ENCODE data around the gene YRDC. TPM values are rescaled to one million over a fixed set of nuclear protein-coding genes. Genes with fewer than 3 reads are reported as not detected.
A peak's percentile ranks its signal among the peaks of the same experiment; 100 is the strongest.

The YRDC gene
- total and polyA plus RNA-seq, 7 donors: 3.4 to 36.0 (median 11.3) TPM

GRCh38 chr1:37817481-37817880, 9.5 kb upstream of the YRDC start:
- peak in 2 of 4 donors; percentile 26 to 43 for ATAC-seq
- H3K4me1 ChIP-seq: no peaks in the 10 kb centered on the region
- no peak overlapping the region for H3K4me3 ChIP-seq
- no peak overlapping the region for H3K27ac ChIP-seq
- DNase-seq: no peak
- no peak for TF ChIP-seq CTCF (IDR thresholded peaks at IDR 0.05)
- intact Hi-C loops (cut with DNase I): no loop called here
- H3K27me3 ChIP-seq (ENCODE audit: insufficient read depth in 3 of 3, low read length in 2 of 3): no peaks in the 10 kb centered on the region
- 13 to 28% (median 23%) methylated on average over 2 of the region's 2 CpGs for WGBS, 3 donors
- H3K36me3 ChIP-seq (ENCODE audit: insufficient read depth in 1 of 2, low read depth in 1 of 2): peaks cover 8 to 73% of the 10 kb centered on the region in 2 donors
- H3K9me3 ChIP-seq: no peaks in the 10 kb centered on the region

DNA sequence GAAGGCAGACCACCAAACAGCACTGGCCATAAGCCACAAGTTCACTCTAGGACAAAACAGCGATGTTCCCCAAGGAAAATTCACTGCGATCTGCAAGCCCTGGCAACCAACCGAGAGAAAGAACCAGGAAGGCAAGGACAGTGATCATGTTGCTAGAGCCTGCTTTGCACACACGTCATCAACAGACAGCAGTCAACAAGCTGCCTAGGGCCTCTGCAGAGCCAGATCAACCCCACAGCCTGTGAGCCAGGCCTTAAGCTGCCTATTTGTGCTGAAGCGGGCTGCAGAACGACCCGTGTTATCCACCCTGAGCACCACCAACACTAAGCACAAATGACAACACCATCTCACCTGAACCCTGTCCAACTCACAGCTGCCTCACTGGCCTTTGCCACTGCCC, 6.2 kb upstream of the YRDC start:
- Histone ChIP-seq H3K27ac (peak overlapping the region; percentile 14), H3K27me3 (ENCODE audit: insufficient read depth in 3 of 3, low read length in 2 of 3) (no peaks in the 10 kb centered on the region), H3K36me3 (ENCODE audit: insufficient read depth in 1 of 2, low read depth in 1 of 2) (peaks cover 0 to 48% of the 10 kb centered on the region in 2 donors), H3K9me3 (no peaks in the 10 kb centered on the region), H3K4me1 (peaks cover 4% of the 10 kb centered on the region), H3K4me3 (no peak overlapping the region)
- DNase-seq (no peak), ATAC-seq (peak; percentile 56 to 81 (median 69))
- WGBS, 3 donors: 27 to 57% (median 38%) methylated on average over 7 of the region's 7 CpGs
- no peak for TF ChIP-seq CTCF (IDR thresholded peaks at IDR 0.05)
- intact Hi-C loops (cut with DNase I): no loop called here

DNA sequence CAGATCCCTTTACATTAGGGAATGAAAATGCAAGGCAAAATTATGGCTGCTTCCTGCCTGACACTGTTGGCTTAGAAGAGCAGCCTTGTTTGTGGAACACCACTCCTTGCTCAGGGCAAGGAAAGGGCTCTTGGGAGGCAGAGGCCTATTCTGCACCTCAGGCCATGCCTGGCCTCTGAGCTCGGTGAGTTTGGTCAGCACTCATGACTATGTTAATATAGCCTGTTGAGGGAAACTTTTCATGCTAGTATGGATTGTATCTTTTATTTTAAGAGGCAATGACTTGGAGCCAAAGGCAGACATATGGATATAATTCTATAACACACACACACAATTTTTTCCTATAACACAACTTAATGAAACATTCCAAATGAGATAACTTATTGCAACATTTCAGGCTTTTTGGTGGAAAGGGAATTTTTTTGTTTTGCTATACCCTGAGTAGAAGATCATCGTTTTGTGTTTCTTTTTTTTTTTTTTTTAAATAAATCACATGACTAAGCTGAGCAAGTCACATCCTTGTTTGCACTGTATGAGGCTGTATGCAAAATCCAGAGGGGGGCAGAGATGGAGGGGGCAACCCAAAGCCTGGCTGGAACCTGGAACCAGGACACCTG, 5.6 kb upstream of the YRDC start:
- intact Hi-C loops (cut with DNase I): loop anchor here in 1 of 2 donors (2.0 kb wide), 1 partner anchor 41 kb away; no protein-coding TSS in a partner anchor
- TF ChIP-seq CTCF (IDR thresholded peaks at IDR 0.05): no peak
- 57 to 71% (median 64%) methylated on average over 2 of the region's 2 CpGs for WGBS, 3 donors
- H3K9me3 ChIP-seq: no peaks in the 10 kb centered on the region
- H3K4me1 ChIP-seq: peaks cover 10% of the 10 kb centered on the region
- DNase-seq: no peak
- no peak overlapping the region for H3K4me3 ChIP-seq
- no peak for ATAC-seq
- H3K36me3 ChIP-seq (ENCODE audit: insufficient read depth in 1 of 2, low read depth in 1 of 2): peaks cover 0 to 43% of the 10 kb centered on the region in 2 donors
- H3K27me3 ChIP-seq (ENCODE audit: insufficient read depth in 3 of 3, low read length in 2 of 3): no peaks in the 10 kb centered on the region
- H3K27ac ChIP-seq: peak overlapping the region; percentile 14

DNA sequence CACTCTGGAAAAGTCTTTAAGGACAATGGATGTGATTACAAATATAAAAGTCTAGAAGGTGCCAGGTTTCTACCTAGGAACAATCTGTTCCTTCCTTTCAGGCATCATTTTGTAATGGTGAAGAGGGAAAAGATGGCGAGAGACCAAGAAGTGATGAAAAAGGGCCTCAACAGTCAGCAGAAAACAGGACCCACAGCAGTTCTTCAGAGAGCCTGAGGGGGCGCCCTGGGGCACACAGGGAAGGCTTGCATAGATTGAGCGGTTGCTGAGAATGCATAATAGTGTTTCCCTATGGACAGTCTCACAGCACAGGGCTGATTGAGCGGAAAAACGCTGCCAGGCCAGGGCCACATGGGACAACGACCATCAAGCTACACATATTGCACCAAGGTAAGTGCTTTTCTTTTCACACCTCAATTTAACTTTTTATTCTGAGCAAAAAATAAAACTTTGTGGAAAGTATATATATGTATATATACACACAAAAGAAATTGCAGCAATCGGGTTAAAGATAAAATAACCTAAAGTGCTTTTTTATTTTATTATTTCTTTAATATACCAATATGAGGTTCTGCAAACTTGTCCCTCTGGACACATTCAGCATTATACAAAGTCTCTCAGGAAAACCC, 3.1 kb upstream of the YRDC start:
- 45 to 49% (median 46%) methylated on average over 7 of the region's 7 CpGs for WGBS, 3 donors
- peak; percentile 75 for TF ChIP-seq CTCF (IDR thresholded peaks at IDR 0.05)
- Histone ChIP-seq H3K9me3 (no peaks in the 10 kb centered on the region), H3K27me3 (ENCODE audit: insufficient read depth in 3 of 3, low read length in 2 of 3) (no peaks in the 10 kb centered on the region), H3K4me3 (no peak overlapping the region), H3K27ac (no peak overlapping the region), H3K4me1 (peaks cover 19% of the 10 kb centered on the region), H3K36me3 (ENCODE audit: insufficient read depth in 1 of 2, low read depth in 1 of 2) (peaks cover 0 to 32% of the 10 kb centered on the region in 2 donors)
- intact Hi-C loops (cut with DNase I): no loop called here
- DNase-seq: peak; percentile 75 to 83
- peak in 3 of 4 donors; percentile 28 to 53 (median 39) for ATAC-seq

Data from psoas muscle (tissue), 8 donors.